ENCODE measurements around the gene TMEM238. TPM values are rescaled to one million over a fixed set of nuclear protein-coding genes. Genes with fewer than 3 reads are reported as not detected.

The TMEM238 gene
- total and polyA plus RNA-seq, 2 donors (not counting 1 experiment from before 2014, with no cell fraction given), result 0.33 TPM; not detected in 1

GRCh38 chr19:55383279-55384130 lies 587 bp downstream of the TMEM238 start:
- H3K9me3 ChIP-seq (ENCODE audit: control insufficient read depth, insufficient read depth, low read depth, low read length), result no peaks in the 10 kb centered on the region
- peak; percentile 69 to 71 for DNase-seq (ENCODE audit: low read depth in 2 of 2)
- peak overlapping the region; percentile 66 for H3K4me2 ChIP-seq (ENCODE audit: extremely low read depth, insufficient read depth, low read length)
- H3K4me1 ChIP-seq (ENCODE audit: control insufficient read depth, extremely low read depth, insufficient read depth, low read length), result peaks cover 16% of the 10 kb centered on the region
- H4K20me1 ChIP-seq (ENCODE audit: control insufficient read depth, extremely low read depth, insufficient read depth, low read length), result peaks cover 3% of the 10 kb centered on the region
- no peak overlapping the region for H3K27ac ChIP-seq (ENCODE audit: insufficient read depth, low read length)
- H3K27me3 ChIP-seq (ENCODE audit: control insufficient read depth, insufficient read depth, low read length), result no peaks in the 10 kb centered on the region
- peaks cover 14% of the 10 kb centered on the region for H3K36me3 ChIP-seq (ENCODE audit: control insufficient read depth, insufficient read depth, low read length)
- peaks cover 28% of the 10 kb centered on the region for H3K79me2 ChIP-seq (ENCODE audit: control insufficient read depth, insufficient read depth, low read length)
- H3K9ac ChIP-seq (ENCODE audit: insufficient read depth, low read length), result peak overlapping the region; percentile 35
- TF ChIP-seq, protein P1, sequence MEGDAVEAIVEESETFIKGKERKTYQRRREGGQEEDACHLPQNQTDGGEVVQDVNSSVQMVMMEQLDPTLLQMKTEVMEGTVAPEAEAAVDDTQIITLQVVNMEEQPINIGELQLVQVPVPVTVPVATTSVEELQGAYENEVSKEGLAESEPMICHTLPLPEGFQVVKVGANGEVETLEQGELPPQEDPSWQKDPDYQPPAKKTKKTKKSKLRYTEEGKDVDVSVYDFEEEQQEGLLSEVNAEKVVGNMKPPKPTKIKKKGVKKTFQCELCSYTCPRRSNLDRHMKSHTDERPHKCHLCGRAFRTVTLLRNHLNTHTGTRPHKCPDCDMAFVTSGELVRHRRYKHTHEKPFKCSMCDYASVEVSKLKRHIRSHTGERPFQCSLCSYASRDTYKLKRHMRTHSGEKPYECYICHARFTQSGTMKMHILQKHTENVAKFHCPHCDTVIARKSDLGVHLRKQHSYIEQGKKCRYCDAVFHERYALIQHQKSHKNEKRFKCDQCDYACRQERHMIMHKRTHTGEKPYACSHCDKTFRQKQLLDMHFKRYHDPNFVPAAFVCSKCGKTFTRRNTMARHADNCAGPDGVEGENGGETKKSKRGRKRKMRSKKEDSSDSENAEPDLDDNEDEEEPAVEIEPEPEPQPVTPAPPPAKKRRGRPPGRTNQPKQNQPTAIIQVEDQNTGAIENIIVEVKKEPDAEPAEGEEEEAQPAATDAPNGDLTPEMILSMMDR (conservative IDR thresholded peaks at IDR 0.05 in 1 of 2, IDR thresholded peaks at IDR 0.05 in 1 of 2; ENCODE audit: low read depth in 1 of 2, low read length in 2 of 2), result no peak
- TF ChIP-seq EZH2 (IDR thresholded peaks at IDR 0.05; ENCODE audit: low read length, missing control alignments), result no peak
- peak overlapping the region; percentile 78 for H2AFZ ChIP-seq (ENCODE audit: low read length)
- peak overlapping the region in 3 of 4 experiments; percentile 17 to 46 (median 25) for H3K4me3 ChIP-seq (replicated peaks in 1 of 4; ENCODE audit: control extremely low read depth in 1 of 4, insufficient read depth in 1 of 4, low read depth in 3 of 4, low read length in 4 of 4)

DNA sequence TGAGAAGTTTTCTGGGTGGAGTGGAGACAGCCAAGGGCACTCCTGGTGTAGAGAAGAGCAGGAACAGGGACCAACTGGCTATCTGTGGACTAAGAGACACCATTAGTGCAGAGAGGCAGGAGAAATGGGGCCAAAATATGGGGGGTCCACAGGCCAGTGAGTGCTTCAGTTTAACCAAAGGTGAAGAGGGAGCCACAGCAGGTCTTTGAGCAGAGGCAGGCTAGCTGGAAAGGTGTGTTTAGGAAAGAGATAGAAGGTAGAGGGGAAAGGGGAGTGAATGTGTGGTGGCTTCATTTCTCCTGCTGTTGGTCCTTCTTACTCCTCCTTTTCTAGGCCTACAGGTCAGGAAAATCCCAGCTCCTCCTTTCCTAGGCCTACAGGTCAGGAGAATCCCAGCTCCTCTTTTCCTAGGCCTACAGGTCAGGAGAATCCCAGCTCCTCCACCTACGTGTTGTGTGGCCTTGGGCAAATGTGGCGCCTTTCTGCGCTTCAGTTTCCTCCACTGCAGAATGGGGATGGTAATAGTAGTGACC lies 1.5 kb downstream of the TMEM238 start:
- no peak for TF ChIP-seq EZH2 (IDR thresholded peaks at IDR 0.05; ENCODE audit: low read length, missing control alignments)
- TF ChIP-seq, protein P1 (conservative IDR thresholded peaks at IDR 0.05 in 1 of 2, IDR thresholded peaks at IDR 0.05 in 1 of 2; ENCODE audit: low read depth in 1 of 2, low read length in 2 of 2), result no peak
- Histone ChIP-seq H3K4me3 (replicated peaks in 1 of 4; ENCODE audit: control extremely low read depth in 1 of 4, insufficient read depth in 1 of 4, low read depth in 3 of 4, low read length in 4 of 4) (no peak overlapping the region), H3K4me2 (ENCODE audit: extremely low read depth, insufficient read depth, low read length) (no peak overlapping the region), H3K9me3 (ENCODE audit: control insufficient read depth, insufficient read depth, low read depth, low read length) (no peaks in the 10 kb centered on the region), H4K20me1 (ENCODE audit: control insufficient read depth, extremely low read depth, insufficient read depth, low read length) (peaks cover under 1% of the 10 kb centered on the region), H3K4me1 (ENCODE audit: control insufficient read depth, extremely low read depth, insufficient read depth, low read length) (peaks cover 9% of the 10 kb centered on the region), H3K27me3 (ENCODE audit: control insufficient read depth, insufficient read depth, low read length) (no peaks in the 10 kb centered on the region), H3K9ac (ENCODE audit: insufficient read depth, low read length) (no peak overlapping the region), H3K27ac (ENCODE audit: insufficient read depth, low read length) (no peak overlapping the region), H2AFZ (ENCODE audit: low read length) (no peak overlapping the region), H3K36me3 (ENCODE audit: control insufficient read depth, insufficient read depth, low read length) (peaks cover 6% of the 10 kb centered on the region), H3K79me2 (ENCODE audit: control insufficient read depth, insufficient read depth, low read length) (peaks cover 18% of the 10 kb centered on the region)
- no peak for DNase-seq (ENCODE audit: low read depth in 2 of 2)

DNA sequence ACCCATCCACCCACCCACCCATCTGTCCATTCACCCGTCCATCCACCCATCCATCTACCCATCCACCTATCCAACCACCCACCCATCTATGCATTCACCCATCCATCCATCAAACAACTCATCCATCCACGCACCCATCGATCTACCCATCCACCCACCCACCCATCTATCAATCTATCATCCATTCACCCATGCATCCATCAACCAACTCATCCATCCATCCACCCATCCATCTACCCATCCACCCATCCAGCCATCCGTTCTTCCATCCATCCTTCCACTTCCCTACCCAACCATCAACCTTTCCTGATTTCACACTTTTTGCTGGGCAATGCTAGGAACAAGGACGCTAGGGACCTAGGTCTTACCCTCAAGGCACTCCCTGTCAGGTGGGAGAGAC lies 2.1 kb downstream of the TMEM238 start:
- Histone ChIP-seq H2AFZ (ENCODE audit: low read length) (no peak overlapping the region), H3K27ac (ENCODE audit: insufficient read depth, low read length) (no peak overlapping the region), H3K9ac (ENCODE audit: insufficient read depth, low read length) (no peak overlapping the region), H3K4me2 (ENCODE audit: extremely low read depth, insufficient read depth, low read length) (no peak overlapping the region), H3K4me1 (ENCODE audit: control insufficient read depth, extremely low read depth, insufficient read depth, low read length) (peaks cover 4% of the 10 kb centered on the region), H3K4me3 (replicated peaks in 1 of 4; ENCODE audit: control extremely low read depth in 1 of 4, insufficient read depth in 1 of 4, low read depth in 3 of 4, low read length in 4 of 4) (no peak overlapping the region), H3K9me3 (ENCODE audit: control insufficient read depth, insufficient read depth, low read depth, low read length) (no peaks in the 10 kb centered on the region), H3K27me3 (ENCODE audit: control insufficient read depth, insufficient read depth, low read length) (no peaks in the 10 kb centered on the region), H3K36me3 (ENCODE audit: control insufficient read depth, insufficient read depth, low read length) (peaks cover under 1% of the 10 kb centered on the region), H3K79me2 (ENCODE audit: control insufficient read depth, insufficient read depth, low read length) (peaks cover 13% of the 10 kb centered on the region), H4K20me1 (ENCODE audit: control insufficient read depth, extremely low read depth, insufficient read depth, low read length) (no peaks in the 10 kb centered on the region)
- DNase-seq (ENCODE audit: low read depth in 2 of 2), result no peak
- TF ChIP-seq, protein P1 (conservative IDR thresholded peaks at IDR 0.05 in 1 of 2, IDR thresholded peaks at IDR 0.05 in 1 of 2; ENCODE audit: low read depth in 1 of 2, low read length in 2 of 2), result no peak
- no peak for TF ChIP-seq EZH2 (IDR thresholded peaks at IDR 0.05; ENCODE audit: low read length, missing control alignments)
